SK-N-SH treated with all-trans-retinoic acid at 6 μM for 48 hours (cell line): ENCODE data around the gene CFDP1.

ENCODE experiments used
- ARNTL ChIP-seq: fragments of 450-650 bp; formaldehyde crosslinking; IDR thresholded peaks from 2 replicates; pipeline ENCODE4 v1.5.0; 2020; ENCODE audit warnings: low read depth, mild to moderate bottlenecking, moderate library complexity, borderline replicate concordance
- CREB5 ChIP-seq: fragments of 250-450 bp; sonication (Bioruptor Pico); IDR thresholded peaks from 2 replicates; pipeline ENCODE4 v1.5.1; 2020; ENCODE audit warnings: low read depth, mild to moderate bottlenecking, moderate library complexity
- CSDC2 ChIP-seq: fragments of 250-450 bp; sonication (Bioruptor Pico); IDR thresholded peaks from 2 replicates; pipeline ENCODE4 v1.5.0; 2020; ENCODE audit warnings: mild to moderate bottlenecking, moderate library complexity
- ESRRG ChIP-seq: fragments of 250-450 bp; sonication (Bioruptor Pico); IDR thresholded peaks from 2 replicates; pipeline ENCODE4 v1.6.1; 2021; ENCODE audit warnings: mild to moderate bottlenecking
- GLIS3 ChIP-seq: fragments of 250-450 bp; sonication (Bioruptor Pico); IDR thresholded peaks from 2 replicates; pipeline ENCODE4 v1.5.0; 2020; ENCODE audit warnings: mild to moderate bottlenecking, moderate library complexity
- OSR1 ChIP-seq: fragments of 250-450 bp; sonication (Bioruptor Pico); IDR thresholded peaks from 2 replicates; pipeline ENCODE4 v1.8.0; 2022; ENCODE audit warnings: moderate library complexity, mild to moderate bottlenecking, inconsistent platforms
- PATZ1 ChIP-seq: fragments of 250-450 bp; sonication (Bioruptor Pico); IDR thresholded peaks from 2 replicates; pipeline ENCODE4 v1.8.0; 2020; ENCODE audit warnings: mild to moderate bottlenecking, moderate library complexity, borderline replicate concordance
- TCF4 ChIP-seq: fragments of 250-450 bp; sonication (Bioruptor Pico); IDR thresholded peaks from 2 replicates; pipeline ENCODE4 v1.8.0; 2021; ENCODE audit warnings: mild to moderate bottlenecking, moderate library complexity, borderline replicate concordance
- TOX ChIP-seq: fragments of 250-450 bp; sonication (Bioruptor Pico); IDR thresholded peaks from 2 replicates; pipeline ENCODE4 v1.8.0; 2021; ENCODE audit warnings: mild to moderate bottlenecking, moderate library complexity, borderline replicate concordance
- ZC3H10 ChIP-seq: fragments of 250-450 bp; sonication (Bioruptor Pico); IDR thresholded peaks from 2 replicates; pipeline ENCODE4 v1.5.1; 2021; ENCODE audit warnings: mild to moderate bottlenecking, moderate library complexity
- ZFP3 ChIP-seq: fragments of 250-450 bp; sonication (Bioruptor Pico); IDR thresholded peaks from 2 replicates; pipeline ENCODE4 v1.5.0; 2020; ENCODE audit warnings: mild to moderate bottlenecking, moderate library complexity
- ZFP30 ChIP-seq: fragments of 450-650 bp; formaldehyde crosslinking; IDR thresholded peaks from 2 replicates; pipeline ENCODE4 v1.5.0; 2022; ENCODE audit warnings: mild to moderate bottlenecking, moderate library complexity

GRCh38 chr16:75337430-75337829 is 95.9 kb downstream of the CFDP1 start:
- TF ChIP-seq ZFP30 (CRISPR knock-in tag) (no peak), ESRRG (CRISPR knock-in tag) (no peak), CREB5 (no peak), TOX (CRISPR knock-in tag) (no peak), TCF4 (CRISPR knock-in tag) (no peak), OSR1 (CRISPR knock-in tag) (no peak), GLIS3 (no peak), ZC3H10 (CRISPR knock-in tag) (no peak), ZFP3 (CRISPR knock-in tag) (no peak), CSDC2 (CRISPR knock-in tag) (no peak), PATZ1 (no peak), ARNTL (CRISPR knock-in tag) (no peak)
